A673 (cell line): ENCODE results near the gene BID.

Experiments
- CTCF ChIP-seq: fragments of 300-800, 200-600 bp; sonication (generic); conservative IDR thresholded peaks from 2 replicates; pipeline ENCODE4 v1.5.1; 2017; ENCODE audit warnings: low read depth, mild to moderate bottlenecking, antibody characterized with exemption, low read length, moderate library complexity, mixed read lengths
- EZH2 ChIP-seq: fragments of 200-600 bp; sonication (generic); IDR thresholded peaks from 2 replicates; pipeline ENCODE4 v1.6.1; 2017; ENCODE audit warnings: borderline replicate concordance, low read depth, mild to moderate bottlenecking, mixed read lengths, antibody characterized with exemption, low read length; ENCODE audit not compliant: poor library complexity, severe bottlenecking

DNA sequence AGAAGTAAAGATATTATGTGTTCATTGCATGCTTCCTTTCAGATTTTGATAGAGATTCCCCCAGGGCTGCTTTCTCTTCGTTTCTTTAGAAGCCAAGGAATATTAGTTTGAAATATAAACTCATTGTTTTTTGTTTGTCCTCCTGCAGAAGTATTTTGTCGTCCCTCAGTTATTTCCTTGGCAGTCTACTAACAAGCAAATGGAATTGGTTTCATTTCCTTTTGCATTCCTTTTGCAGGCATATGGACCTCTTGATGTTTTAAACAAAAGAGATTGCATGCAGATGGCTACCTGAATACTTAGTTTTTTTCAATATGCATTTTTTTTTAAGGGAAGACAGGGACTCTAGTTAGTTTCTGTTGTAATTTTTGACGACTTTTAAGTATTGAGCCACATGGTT lies 73.5 kb downstream of the BID start:
- TF ChIP-seq EZH2: no peak
- no peak for TF ChIP-seq CTCF
